A204.1 (cell line): ENCODE data around the gene PRSS12.
A peak's percentile ranks its signal among the peaks of the same experiment; 100 is the strongest.
"Not testable (repeated sequence)": the region's sequence is repeated elsewhere in the genome, so short reads cannot be mapped to it uniquely, and the experiment has no call there.

Source experiments
- FAIRE-seq: peaks from 2 replicates; lab custom pipeline; 2012; peaks lifted over from hg19 to GRCh38; lab: Jason Lieb, UNC

Gene PRSS12

DNA sequence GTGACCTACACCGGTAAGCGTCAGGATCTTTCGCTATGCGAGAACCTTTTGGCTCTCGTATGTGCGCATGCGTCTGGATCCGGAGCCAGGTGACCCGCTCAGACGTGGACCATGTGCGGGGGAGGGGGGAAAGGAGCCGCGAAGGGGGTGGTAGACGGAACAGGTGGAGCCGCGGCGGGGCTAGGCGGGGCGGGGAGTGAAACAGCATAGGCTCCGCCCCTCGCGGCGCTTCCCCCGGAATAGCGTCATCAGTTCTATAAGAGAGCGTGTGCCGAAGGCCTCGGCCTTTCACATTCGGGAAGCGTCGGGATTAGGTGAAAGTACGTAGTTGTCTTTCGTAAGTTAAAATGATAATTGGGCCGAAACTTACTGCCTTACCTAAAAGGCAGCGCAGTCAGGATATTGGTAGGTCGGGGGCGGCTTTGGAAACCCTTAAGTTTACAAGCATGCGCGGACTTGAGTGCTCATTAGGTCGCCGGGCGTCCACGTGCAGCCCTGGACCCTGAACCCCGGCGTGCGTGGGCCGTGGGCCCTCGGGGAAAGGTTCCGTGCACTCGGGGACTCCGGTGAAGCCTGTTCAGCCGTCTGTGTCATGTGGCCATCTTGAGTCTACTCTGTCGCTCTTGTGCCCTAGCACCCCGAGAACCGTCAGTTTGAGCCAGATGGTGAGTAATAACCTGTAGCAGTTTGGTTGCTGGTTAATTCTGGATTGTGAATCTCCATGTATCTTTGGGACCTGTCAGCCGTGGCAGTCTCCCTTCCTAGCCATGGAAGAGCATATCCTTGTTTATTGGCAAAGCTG lies 74.1 kb downstream of the PRSS12 start:
- peak; percentile 94 for FAIRE-seq

DNA sequence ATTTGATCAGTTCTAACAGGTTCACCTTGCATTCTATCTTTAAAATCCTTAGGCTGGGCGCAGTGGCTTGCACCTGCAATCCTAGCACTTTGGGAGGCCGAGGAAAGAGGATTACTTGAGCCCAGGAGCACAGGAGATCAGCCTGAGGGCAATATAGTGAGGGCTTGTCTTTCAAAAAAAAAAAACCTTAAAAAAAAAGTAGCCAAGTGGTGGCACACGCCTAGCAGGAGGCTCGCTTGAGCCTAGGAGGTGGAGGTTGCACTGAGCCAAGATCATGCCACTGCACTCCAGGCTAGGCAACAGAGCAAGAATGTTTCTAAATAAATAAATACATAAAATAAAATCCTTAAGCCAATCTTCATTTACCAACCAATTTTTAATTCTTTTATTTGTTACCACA lies 75.6 kb downstream of the PRSS12 start:
- FAIRE-seq = no peak

DNA sequence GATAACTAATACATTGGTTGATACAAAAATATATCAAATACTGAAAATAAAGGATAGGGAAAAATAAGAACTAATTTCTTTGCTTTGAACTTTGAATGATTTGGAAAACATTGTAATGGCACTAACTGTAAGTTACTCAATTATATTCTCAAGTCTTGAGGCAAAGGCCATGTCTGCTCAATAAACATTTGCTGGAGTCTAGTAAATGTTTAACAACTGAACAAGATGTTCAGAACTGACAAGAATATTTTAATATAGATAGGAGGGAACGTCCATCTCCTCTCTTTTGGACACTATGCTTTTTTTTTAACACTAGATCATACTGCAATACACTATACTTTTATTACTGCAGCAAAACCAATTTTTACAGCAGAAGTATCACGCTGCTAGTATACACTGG lies 76.2 kb downstream of the PRSS12 start:
- FAIRE-seq = no peak

DNA sequence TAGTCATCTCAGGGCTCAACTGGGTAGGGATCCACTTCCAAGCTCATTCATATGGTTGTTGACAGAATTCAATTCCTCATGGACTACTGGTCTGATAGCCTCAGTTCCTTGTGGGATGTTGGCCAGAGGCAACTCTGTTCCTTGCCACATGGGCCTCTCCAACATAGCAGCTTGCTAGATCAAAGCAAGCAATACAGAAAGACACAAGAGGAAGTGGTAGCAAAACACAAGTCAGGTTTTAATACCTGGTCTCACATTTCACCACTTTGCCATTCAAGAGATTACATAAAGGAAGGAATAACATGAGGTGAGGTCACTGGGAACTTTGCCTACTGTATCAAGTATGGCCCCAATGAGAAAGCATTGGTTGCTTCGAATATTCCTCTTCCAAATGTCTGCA lies 79.2 kb downstream of the PRSS12 start:
- FAIRE-seq = no peak

DNA sequence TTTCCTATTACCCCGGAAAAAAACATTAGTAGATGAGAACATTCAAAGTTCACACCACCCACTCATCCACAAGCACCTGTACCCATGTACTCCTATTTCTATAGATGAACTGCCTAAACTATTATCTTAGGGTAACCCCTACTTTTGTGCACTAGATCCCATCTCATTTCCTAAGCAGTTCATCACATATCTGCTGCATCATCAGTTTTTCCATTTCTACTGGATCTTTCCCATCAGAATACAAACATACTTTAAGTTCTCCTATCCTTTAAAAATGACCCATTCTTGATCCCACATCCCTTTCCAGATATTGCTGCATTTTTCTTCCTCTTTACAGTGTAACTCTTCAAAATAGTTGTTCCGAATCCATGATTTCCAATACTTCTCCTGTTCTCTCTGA lies 81.0 kb downstream of the PRSS12 start:
- FAIRE-seq = no peak

DNA sequence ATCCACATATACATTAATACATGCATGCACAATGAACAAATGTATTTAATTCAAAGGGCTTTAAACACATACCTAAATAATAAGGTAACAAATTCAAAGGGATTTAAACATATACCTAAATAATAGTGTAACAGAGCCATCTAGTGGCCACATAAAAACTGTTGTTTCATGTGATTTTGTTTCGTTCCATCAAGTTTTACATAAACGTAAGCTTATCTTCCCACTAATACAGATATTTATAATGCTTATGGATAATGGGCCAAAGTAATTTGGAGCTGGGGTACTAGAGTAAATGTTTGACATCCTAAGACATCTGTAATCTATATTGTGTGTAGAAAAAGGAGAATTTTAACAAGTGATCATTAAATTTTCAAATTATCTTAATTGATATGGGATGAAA lies 82.3 kb downstream of the PRSS12 start:
- peak; percentile 98 for FAIRE-seq

DNA sequence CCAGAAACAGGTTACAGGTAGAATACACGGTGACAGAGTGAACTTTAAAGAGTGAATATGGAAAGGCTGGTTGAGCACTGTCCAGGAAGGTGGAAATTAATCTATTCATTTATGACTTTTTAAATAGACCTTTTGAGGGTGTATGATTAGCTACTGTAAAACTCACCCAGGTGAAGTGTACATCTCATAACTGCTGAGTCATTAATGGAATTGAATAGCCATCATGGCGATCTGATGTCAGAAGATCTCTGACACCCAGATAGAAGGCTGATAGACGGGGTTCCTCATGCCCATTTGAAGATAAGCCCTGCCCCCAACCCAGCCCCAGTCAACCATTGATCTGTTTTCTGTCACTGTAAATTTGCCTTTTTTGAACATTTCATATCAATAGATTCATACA lies 84.0 kb downstream of the PRSS12 start:
- no peak for FAIRE-seq

DNA sequence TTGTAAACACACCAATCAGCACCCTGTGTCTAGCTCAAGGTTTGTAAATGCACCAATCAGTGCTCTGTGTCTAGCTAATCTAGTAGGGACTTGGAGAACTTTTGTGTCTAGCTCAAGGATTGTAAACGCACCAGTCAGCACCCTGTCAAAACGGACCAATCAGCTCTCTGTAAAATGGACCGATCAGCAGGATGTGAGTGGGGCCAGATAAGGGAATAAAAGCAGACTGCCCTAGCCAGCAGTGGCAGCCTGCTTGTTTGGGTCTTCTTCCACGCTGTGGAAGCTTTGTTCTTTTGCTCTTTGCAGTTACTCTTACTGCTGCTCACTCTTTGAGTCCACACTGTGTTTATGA lies 86.7 kb downstream of the PRSS12 start:
- FAIRE-seq = not testable (repeated sequence)

DNA sequence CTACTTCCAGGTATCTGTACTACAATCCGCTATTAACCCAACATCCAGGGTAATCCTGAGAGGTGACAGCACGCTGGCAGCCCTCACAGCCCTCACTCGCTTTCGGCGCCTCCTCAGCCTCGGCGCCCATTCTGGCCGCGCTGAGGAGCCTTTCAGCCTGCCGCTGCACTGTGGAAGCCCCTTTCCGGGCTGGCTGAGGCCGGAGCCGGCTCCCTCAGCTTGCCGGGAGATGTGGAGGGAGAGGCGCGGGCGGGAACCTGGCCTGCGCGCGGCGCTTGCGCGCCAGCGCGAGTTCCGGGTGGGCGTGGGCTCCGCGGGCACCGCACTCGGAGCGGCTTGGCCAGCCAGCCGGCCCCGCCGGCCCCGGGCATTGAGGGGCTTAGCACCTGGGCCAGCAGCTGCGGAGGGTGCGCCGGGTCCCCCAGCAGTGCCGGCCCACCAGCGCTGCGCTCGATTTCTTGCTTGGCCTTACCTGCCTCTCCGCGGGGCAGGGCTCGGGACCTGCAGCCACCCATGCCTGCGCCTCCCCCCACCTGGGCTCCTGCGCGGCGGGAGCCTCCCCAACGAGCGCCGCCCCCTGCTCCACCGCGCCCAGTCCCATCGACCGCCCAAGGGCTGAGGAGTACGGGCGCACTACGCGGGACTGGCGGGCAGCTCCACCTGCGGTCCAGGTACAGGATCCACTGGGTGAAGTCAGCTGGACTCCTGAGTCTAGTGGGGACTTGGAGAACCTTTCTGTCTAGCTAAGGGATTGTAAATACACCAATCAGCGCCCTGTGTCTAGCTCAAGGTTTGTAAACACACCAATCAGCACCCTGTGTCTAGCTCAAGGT lies 87.3 kb downstream of the PRSS12 start:
- FAIRE-seq = no peak

DNA sequence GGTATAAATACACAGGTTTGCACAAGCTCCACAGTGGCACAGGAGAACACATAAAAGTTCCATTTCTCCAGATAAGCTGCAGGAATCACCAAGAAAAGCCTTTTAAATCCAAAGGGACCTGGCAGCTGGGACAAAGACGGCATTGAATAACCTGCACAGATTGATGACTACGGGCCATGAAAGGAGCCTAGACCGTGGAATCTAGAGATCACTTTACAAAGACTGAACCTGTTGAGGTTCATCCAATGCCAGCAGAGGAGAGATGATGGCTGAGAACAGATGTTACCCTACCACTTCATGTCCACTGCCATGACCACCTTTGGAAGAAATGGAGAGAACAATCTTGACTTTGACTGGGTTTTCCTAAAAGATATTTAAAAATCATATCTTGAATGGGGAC lies 88.7 kb downstream of the PRSS12 start:
- no peak for FAIRE-seq

DNA sequence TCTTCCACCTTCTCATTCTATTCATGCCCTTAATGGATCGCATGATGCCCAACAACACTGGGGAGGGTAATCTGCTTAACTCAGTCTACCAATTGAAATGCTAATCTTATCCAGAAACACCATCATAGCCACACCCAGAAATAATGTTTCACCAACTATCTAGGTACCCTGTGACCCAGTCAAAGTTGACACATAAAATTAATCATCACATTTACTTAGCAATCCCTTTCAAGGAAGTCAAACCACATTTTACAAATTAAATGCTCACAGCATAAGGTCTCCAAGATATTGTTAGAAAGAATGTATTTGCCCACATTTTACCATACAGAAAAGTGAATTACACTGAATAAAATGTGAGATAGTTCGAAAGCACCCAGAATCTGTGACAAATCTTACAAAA lies 92.5 kb downstream of the PRSS12 start:
- no peak for FAIRE-seq

DNA sequence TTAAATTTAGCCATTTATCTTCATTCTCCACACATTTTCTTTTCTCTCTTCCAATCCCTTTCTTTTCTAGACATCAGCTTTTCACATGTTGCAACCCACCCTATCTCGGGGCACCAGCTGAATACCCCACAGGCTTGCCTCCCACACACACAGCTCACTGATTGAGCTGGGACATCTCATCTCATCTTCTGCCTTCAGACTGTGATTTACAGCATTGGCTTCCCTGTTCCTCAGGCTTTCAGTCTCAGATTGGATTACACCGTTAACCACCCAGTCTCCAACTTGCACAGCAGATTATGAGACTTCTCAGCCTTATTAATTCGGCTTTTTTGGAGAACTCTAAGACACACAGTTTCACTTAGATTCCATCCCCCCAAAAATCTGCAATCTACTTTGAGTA lies 93.7 kb downstream of the PRSS12 start:
- no peak for FAIRE-seq

DNA sequence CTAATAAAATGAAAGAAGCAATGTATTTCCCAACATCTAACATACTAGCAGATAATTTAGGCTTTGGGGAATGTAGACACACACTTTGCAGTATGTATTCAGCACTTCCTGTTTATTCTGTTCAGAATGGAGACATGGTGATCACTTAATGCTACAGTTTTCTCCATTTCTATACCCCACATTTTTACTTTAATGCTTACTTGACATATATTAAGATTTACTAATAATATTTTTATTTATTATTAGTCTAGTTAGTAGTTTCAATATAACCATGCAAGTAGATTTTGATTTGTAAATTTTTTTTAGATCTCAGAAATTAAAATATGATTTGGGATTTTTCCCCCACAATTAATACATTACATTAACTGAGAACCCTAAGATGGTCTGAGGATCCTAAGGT lies 98.4 kb downstream of the PRSS12 start:
- no peak for FAIRE-seq

DNA sequence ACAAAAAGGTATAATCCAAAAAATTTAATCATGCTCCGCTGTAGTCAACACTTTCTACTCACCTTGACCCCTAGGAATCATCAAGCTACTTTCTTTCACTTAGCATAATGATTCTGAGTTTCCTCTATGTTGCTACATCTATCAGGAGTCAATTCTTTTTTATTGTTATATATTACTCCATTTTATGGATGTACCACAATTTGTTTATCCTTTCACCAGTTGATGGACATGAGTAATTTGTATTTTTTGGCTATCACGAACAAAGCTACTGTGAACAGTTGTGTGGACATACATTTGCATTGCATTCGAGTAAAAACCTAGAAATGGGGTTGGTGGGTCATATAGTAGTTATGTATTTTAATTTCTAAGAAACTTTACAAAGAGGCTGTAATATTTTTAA lies 102.9 kb downstream of the PRSS12 start:
- FAIRE-seq = no peak

DNA sequence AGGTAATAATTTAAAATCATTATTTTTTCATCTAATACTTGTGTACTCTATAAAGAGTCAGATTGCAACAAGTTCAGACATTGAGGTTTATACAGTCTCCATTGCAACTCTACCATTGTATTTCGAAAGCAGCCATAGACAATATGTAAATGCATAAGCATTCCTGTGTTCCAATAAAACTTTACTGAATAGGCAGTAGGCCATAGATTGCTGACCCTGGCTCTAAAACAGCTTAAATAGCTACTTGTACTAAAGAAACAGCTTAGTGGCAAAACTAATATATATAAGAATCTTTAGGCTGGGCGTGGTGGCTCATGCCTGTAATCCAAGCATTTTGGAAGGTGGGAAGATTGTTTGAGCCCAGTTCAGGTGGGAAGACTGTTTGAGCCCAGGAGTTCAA lies 115.3 kb downstream of the PRSS12 start:
- no peak for FAIRE-seq

DNA sequence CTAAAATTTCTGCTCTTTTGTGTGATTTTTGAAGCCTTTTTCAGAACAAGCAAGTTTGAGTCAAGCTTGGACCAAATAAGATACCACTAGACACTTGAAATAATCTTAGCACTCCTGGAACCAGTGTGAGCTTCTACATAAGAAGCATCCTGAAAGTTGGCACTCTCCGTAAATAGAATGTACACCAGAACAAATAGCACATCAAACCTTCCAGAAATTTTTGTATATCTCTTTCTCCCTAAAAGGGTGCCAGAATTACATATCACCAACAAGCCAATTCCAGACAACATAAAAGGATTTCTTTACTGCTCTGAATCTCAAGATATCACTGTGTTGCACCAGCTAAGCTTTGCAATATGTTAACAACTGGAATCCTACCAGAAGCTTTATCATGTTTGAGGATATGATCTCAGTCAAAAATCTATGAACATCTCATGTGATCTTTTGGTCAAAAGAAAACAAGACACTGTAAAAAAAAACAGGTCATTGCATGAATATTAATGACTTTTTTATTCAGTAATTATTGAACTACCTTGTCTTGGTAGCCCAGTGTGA lies 117.2 kb downstream of the PRSS12 start:
- no peak for FAIRE-seq
